NCI-H226 (cell line): ENCODE results near the gene SYF2.
A peak's percentile ranks its signal among the peaks of the same experiment; 100 is the strongest.
"Not testable (repeated sequence)": the region's sequence is repeated elsewhere in the genome, so short reads cannot be mapped to it uniquely, and the experiment has no call there.

Experiments used
- DNase-seq: peaks from one replicate; pipeline ENCODE4 v3.0.0-alpha.2; 2015

SYF2 gene

DNA sequence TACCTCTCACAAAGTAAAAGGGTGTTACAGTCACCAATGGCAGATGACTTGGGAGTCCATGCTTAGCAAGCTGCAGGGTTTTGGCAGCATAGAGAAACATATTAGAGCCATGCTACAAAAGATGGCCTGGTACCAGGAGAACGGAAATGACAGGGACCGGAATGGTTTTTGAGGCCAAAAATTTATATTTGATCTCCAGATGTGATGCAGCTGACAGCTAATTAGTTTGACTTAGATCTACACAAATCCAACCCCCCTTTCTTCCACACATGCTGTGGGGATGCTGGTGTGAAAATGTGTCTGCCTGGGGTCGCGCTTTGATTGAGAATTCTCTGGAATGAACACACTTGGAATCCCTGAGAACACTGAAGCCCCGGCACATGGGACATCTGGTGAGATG, 26.5 kb downstream of the SYF2 start:
- DNase-seq = no peak

DNA sequence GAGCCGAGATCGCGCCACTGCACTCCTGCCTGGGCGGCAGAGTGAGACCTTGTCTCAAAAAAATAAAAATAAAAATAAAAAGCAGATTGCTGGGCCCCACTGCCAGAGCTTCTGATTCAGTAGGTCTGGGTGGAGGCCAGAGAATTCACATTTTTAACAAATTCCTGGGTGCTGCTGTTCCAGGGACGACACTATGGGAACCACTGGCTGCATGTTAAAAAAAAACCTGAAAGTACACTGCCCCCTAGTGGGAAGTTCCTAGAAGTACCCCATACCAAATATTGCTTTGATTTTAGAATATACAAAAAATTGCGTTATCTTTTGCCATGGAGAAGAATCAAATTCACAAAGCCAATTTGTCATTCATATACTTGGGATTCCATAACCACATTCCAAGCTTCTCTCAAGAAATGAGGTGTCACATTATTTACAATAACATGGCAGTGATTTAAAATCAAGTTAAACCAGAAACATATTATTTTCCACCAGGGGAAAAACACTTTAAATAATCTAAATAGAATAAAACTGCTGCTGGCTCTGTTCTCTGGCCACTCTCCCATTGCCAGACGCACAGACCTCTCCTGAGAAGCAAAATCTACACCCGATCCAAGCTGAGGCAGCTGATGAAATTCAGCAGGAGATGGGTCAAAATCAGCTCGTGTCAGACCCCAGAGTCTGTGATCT, 27.4 kb downstream of the SYF2 start:
- DNase-seq = peak; percentile 43

DNA sequence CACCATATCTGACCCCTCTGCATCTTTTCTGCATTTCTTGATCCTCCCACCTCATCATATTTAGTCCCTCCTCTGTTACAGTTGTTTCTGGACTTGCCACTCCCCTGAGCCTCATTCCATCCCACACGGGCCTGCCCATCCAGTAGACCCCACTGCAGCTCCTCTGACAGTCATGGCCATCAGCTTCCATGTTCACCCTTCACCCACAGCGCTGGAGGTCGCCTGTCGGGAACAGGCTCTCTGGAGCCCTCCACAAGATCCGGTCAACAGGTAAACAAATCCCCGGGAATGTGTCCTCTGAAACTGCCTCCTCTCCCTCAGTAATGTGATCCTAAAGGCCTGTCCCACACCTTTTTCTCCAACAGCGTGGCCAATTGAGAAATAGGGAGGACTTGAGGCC, 31.3 kb downstream of the SYF2 start:
- DNase-seq = no peak

DNA sequence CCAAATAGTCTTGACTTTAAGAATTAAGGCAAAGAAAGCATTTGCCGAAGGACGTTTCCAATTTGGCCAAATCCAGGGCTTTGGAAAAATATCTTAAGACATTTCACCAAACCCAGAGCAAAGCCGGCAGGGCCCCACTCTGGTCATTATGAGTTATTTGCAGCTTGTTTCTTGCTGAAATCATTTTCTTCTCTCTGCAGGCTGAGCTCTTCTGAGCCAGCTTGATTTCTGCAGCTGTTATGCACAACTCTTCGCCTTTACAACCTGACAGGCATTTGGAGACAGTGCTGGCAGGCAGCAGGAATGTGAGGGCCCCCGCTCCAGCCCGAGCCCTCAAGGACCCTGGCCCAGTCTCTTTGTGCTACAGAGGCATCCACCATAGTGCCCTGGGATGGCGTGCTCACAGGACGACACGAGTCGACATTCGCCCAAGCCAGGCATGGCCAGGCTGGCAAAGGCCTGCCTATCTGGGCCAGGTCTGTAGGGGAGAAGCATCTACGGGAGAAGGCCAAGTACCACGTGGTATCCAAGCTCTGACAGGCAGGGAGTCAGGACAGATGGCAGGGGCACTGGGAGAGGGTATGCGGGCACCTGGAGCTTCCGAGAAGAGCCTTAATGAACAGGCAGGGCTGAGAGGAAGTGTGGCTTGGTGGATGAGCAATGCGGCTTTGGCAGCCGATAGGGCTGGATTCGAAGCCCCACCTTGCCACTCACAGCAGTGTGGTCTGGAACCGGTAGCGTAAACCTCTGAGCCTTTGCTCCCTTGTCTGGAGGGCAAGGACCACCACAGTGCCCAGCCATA, 32.3 kb downstream of the SYF2 start:
- no peak for DNase-seq

DNA sequence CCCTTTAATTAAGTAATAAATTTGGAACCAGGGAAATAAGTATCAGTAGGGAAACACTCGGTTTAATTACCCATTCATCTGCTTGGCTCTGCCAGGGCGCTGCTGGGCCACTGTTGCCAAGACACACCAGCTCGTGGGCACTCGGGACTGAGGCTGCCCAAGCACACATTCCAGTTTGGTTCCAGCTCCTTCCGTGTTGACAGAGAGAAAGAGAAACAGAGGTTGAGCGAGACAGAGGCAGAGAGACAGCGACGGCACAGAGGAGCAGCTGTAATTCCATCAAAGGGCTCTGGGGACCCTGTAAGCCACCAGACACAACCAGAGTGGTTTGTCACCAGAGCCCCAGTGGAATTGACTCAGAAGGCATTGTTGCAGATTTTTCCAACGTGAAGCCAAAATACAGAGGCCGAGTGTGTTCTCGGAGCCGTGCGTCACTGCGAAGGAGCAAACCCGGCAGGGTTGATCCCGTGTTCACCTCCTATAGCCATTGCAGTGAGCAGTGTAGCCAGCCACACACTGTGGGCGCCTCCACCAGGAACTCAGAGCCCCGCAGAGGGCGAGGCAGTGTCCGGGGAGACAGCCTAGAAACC, 33.5 kb downstream of the SYF2 start:
- no peak for DNase-seq

DNA sequence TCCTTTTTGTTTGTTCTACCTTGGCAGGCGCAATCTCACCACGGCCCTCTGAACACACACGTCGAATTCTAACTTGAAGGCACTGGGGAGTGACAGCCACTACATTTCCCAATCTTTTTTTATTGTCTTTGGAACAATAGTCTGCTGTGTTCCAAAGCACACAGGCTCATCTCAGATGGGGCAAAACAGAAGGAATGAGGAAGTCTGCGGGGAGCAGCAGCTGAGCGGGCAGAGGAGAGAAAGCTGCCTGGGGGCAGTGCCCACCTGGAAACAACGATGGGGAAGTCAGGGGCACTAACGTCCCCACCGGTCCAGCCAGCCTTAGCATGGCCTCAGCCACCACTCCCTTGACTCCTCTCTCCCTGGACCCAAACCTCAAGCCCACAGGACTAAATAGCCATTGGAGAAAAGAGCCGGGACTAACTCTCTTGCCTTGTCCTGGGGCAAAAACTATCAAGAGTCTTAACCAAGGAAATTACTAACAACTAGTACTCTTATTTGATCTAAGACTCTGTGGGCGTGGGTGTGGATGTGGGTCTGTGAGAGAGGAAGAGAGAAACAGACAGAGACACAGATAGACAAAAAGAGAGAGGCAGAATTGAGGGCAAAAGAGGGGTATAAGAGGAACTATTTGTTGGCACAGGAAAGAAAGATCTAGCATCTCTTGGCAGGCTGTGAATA, 34.2 kb downstream of the SYF2 start:
- DNase-seq = no peak

DNA sequence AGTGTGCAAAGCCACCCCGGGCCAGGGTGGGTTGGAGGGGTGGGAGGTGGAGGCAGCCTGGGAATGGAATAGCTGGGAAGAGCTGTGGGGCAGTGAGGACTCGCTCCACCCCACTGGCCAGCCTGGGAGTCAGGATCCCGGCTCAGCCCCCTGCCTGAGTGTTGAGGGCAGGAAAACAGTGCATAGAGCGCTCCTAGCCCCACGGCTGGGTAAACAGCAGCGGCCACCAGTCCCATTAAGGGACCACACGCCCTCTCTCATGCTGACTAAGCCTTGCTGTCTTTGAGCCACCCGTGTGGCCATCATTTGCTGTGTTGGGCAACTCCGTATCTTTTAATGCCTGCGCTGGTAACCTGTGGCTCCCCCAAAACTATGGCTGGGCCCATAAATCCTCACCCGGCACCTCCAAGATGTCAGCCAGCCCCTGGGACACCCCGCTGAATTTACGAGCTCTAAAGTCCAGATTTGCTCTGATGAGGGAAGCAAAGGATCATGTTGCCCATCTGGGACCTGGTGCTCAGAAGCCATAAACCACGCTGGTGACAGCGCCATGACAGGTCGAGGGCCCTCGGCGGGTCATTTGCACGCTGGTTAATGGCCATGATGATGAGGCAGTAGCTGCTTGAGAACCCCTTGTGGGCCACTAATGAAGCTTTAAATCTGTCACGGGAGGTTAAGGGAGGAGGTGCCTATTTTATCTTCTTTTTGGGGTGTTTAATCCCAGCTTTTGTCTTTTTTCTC, 34.9 kb downstream of the SYF2 start:
- no peak for DNase-seq

DNA sequence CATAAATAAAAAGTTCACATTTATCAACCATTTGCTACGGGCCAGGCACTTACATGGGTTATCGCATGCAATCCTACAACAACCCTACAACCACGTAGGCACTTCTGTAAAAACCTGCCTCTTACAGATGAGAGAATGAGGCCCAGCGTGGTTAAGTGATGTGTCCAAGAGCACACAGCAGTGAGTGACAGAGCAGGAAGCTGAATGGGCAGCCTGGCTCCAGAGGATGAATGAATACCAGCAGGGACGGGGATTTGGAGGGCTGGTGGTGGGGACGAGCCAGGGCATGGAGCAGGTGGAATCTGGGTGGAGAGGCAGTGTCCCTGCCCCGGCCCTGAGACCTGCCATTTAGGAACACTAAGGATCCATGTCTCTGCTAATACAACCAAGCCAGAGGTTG, 35.5 kb downstream of the SYF2 start:
- DNase-seq = no peak

DNA sequence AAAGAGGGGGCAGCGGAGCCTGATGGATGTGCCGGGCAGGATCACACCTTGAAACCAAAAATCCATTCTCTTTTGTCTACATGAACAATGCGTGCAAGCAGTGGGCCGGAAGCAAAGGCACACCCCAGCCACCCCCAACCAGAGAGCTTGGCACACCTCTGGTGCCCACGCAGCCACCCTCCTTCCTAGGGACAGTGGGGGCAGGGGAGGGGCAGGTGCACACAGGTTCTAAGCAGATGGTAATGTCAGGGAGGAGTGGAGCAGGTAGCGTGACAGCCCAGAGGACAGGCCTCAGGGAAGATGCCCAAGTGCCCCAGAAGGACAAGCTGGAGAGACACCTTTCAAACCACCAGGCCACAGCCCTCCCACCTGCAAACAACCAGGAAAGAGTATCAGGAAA, 36.5 kb downstream of the SYF2 start:
- no peak for DNase-seq

DNA sequence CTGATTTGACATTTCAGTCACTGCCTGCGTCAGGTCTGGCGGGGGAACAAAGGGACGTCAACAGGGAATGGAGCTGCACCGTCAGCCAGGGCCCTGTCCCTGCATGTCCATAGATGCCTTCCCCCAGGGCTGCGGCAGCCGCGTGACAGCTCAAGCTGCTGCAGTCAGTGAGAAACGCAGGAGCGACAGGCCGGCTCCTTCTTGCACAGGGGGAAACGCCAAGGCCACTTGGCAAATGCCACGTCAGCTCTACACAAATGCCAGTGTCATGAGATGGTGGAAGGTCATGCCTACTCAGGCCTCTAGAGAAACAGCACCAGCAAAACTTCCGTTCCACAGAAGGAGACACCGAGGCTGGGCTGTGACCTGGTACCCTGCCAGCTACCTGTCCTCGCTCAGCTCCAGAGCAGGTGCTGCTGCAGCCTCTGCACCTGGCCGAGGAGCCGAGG, 37.7 kb downstream of the SYF2 start:
- DNase-seq = no peak

DNA sequence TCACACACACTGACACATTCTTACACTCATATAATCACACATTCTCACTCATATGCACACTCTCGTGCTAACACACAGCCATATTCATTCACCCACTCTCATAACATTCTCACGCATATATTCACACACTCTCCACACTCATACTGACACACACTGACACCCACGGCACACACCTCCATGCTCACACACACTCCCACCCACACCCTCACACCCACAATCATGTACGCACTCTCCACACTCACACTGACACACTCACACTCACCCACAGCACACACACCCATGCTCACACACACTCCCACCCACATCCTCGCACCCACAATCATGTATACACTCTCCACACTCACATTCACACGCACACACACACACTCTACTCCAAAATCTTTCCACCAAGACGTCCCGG, 38.2 kb downstream of the SYF2 start:
- DNase-seq = no peak

DNA sequence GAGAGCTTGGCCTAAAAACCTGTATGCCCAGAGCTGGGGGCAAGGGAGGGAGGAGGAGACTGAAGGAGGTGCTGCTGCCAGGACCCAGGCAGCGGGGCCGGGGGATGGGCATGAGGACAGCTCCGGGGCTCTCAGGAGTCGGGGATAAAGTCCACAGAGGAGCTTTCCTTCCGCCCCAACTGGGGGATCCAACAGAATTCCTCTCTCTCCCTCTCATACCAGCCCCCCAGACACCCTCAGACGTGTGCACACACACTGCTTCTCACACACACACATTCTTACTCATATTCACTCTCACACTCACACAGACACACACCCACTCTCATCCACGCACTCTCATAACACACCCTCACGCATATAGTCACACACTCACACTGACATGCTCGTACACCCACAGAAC, 39.1 kb downstream of the SYF2 start:
- DNase-seq = no peak

DNA sequence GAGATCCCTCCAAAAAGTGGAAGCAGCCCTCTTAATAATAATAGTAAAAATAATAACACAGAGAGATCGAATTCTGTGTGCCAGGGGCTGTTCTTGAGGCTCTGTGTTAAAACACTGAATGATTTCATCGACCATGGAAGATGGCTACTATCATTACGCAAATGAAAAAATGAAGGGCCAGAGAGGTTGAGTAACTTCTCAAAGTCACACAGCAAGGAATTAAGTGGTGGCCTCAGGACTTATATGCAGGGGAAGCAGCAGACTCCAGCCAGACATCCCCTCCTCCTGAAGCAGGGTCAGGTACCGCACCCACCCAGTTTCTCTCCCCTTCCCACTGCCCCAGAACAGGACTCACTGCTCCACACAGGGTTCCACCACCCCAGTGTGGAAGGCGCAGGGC, 40.1 kb downstream of the SYF2 start:
- DNase-seq = no peak

DNA sequence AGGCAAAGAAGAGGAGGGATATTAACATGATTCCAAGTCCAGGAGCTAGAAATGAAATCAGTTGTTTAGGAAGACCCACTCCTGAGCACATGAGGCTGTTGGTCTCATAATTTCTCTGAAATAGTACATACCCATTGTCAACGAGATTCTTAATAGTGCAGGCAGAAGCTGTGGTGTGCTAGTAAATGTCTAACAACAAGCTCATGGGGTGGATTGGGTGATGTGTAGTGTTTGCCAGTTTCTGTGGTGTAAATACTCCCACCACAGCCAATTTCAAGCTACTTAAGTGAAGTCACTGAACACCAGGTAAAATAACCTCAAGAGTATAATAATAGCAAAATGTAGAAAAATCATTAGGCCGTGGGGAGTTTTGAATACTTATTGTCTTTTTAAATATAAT, 42.0 kb downstream of the SYF2 start:
- DNase-seq = no peak

DNA sequence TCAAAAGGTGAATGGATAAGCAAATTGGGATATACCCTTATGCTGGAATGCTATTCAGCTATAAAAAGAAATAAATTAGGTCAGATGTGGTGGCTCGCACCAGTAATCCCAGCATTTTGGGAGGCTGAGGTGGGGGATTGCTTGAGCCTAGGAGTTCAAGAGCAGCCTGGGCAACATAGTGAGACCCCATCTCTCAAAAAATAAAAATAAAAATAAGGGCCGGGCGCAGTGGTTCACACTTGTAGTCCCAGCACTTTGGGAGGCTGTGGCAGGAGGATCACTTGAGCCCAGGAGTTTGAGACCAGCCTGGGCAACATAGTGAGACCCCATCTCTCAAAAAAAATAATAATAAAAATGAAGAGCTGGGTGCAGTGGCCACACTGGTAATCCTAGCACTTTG, 44.4 kb downstream of the SYF2 start:
- DNase-seq = not testable (repeated sequence)

DNA sequence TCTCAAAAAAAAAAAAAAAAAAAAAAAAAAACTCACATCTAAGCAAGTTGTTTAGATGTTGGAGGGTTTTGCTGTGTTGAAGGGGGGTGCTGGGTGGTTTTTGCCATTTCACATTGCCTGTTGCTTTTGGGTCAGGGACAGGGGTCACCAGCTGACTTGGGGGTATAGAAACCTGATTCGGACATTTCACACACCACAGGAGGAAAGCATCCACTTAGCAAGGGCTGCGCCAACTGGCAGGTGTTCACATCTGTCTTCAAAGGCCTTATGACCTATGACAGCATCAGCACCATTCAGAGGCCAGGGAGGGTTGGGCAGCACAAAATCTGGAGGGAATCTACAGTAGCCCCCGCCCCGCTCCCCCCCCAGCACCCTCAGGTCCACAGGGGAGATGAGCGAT, 45.2 kb downstream of the SYF2 start:
- no peak for DNase-seq

DNA sequence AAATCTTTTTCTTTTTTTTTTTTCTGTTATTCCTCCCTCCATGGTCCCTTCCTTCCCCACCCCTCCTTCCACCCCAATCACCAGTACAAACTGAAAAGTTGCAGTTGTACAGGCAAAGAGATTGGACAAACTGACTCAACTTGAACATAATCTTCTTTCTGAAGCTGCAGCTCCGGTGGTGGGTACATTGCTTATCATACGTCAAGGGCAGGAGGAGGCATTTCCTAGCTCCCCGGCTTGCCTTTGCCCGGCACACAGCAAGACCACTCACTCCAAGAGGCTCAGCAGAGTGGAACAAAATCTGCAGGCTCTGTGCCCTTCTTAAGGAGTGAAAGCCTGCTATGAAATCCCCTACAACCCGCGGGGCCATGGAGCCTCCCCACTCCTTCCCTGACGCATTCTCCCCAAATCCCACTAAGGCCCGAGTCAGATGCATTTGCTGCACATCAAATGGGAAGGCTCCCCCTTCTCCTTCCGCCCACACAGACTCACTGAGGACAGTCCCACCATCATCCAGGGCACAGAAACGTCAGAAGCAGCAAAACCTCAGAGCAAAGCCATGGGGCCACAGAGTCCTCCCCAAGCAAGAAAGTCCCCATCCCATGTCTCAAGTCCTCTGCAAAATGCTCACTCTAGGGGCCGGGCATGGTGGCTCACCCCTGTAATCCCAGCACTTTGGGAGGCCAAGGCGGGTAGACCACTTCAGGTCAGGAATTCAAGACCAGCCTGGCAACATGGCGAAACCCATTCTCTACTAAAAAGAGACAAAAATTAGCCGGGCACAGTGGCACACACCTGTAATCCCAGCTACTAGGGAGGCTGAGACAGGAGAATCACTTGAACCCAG, 45.9 kb downstream of the SYF2 start:
- no peak for DNase-seq

DNA sequence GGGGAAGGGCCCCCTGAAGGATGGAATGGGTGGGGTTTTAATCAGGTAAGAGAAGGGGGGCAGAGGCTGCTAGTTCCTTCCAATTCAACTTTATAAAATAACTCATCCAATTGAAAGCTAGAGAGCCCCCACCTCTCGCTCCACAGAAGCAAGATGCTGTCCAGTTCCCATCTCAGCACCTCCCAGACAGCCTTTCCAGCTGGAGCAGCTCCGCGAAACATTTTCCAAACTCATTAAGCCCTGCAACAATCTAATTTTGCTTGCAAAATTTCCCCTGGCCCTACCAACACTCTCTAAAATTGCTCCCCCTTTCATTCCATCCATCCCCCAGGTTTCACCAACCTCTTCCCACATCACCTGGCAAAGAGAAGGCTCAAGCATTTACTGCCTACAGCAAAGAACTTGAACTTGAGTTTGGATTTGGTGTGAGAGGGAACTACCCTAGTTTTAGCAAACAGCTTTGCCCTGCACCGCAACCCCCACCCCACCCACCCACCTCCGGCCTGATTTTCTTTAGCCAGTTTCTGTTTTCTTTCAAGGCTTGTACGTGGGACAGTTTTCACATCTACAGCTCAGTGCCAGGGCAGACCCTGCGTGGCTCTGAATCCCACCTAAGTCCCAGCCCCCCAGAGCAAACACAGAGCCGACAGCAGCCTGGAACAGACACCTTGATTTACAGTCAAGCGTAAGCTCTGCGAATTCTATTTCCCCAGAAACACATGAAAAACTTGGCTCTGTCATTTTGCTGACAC, 46.7 kb downstream of the SYF2 start:
- no peak for DNase-seq

DNA sequence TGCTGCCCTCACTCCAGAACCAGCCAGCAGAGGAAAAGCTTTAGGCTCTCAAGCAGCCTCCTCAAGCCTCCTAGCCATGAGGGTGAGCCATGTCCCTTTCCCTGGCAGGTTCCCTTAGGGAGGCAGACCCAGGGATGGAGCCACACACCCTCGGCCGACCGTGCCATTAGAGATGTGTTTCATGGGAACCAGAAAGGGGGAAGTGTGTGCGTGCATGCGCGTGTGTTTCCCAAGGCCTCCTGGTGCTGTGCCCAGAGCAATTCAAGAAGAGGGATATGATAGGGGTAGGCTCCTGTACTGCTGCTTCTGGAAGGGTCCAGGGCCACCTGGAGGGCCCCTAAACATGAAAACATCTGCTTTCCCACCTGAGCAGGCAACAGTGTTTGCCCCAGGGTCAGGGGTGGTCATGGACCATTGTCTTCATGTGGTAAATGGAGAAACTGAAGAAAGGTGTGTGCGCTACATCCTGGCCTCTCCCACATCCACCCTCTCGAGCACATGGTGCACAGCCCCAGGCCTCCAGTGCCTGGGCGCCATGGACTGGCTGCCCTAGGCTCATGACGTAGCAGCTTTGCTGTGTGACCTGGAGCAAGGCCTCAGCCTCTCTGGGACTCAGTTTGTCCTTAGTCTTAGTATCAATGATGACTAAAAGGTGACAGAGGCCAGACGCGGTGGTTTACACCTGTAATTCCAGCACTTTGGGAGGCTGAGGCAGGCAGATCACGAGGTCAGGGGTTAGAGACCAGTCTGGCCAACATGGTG, 48.1 kb downstream of the SYF2 start:
- DNase-seq = no peak
